ENCODE results near the gene TCF19.
"Not testable (repeated sequence)": the region's sequence is repeated elsewhere in the genome, so short reads cannot be mapped to it uniquely, and the experiment has no call there.

The TCF19 gene

GRCh38 chr6:31161216-31162126 is 3.1 kb downstream of the TCF19 start:
- no peak for DNase-seq (ENCODE audit: low read depth, low spot score)

- no peak for DNase-seq (ENCODE audit: low read depth, low spot score)
These were observed 4.2 kb downstream of the TCF19 start for GRCh38 chr6:31162463-31163165.

GRCh38 chr6:31163922-31164321 is 5.5 kb downstream of the TCF19 start:
- no peak for DNase-seq (ENCODE audit: low read depth, low spot score)

GRCh38 chr6:31164475-31165063 is 6.2 kb downstream of the TCF19 start:
- DNase-seq (ENCODE audit: low read depth, low spot score): not testable (repeated sequence)

GRCh38 chr6:31165064-31165832 is 6.9 kb downstream of the TCF19 start:
- DNase-seq (ENCODE audit: low read depth, low spot score): not testable (repeated sequence)

GRCh38 chr6:31165986-31166385 is 7.6 kb downstream of the TCF19 start:
- DNase-seq (ENCODE audit: low read depth, low spot score): no peak

- no peak for DNase-seq (ENCODE audit: low read depth, low spot score)
These were observed 10.2 kb downstream of the TCF19 start for GRCh38 chr6:31168606-31169005.

GRCh38 chr6:31169123-31169857 is 10.9 kb downstream of the TCF19 start:
- no peak for DNase-seq (ENCODE audit: low read depth, low spot score)

- DNase-seq (ENCODE audit: low read depth, low spot score): not testable (repeated sequence)
These were observed 11.6 kb downstream of the TCF19 start for GRCh38 chr6:31169858-31170599.

- DNase-seq (ENCODE audit: low read depth, low spot score): no peak
These were observed 12.2 kb downstream of the TCF19 start, which contains the start of gene POU5F1 for GRCh38 chr6:31170600-31170881. POU5F1 (minus strand) TSS chr6:31170682; CDS start chr6:31170620, 62 bp downstream.

- no peak for DNase-seq (ENCODE audit: low read depth, low spot score)
These were observed 12.7 kb downstream of the TCF19 start for GRCh38 chr6:31170987-31171671.

- no peak for DNase-seq (ENCODE audit: low read depth, low spot score)
These were observed 13.8 kb downstream of the TCF19 start for GRCh38 chr6:31171931-31172905.

GRCh38 chr6:31172973-31173384 is 14.6 kb downstream of the TCF19 start:
- no peak for DNase-seq (ENCODE audit: low read depth, low spot score)

GRCh38 chr6:31173406-31173805 is 15.0 kb downstream of the TCF19 start:
- DNase-seq (ENCODE audit: low read depth, low spot score): no peak

- DNase-seq (ENCODE audit: low read depth, low spot score): no peak
These were observed 16.0 kb downstream of the TCF19 start for GRCh38 chr6:31174378-31174777.

- DNase-seq (ENCODE audit: low read depth, low spot score): no peak
These were observed 17.6 kb downstream of the TCF19 start for GRCh38 chr6:31175971-31176370.

GRCh38 chr6:31178143-31179041 is 20.0 kb downstream of the TCF19 start:
- DNase-seq (ENCODE audit: low read depth, low spot score): no peak

- no peak for DNase-seq (ENCODE audit: low read depth, low spot score)
These were observed 20.6 kb downstream of the TCF19 start for GRCh38 chr6:31179042-31179386.

Measured in brain pericyte (primary cell).